ENCODE data around the gene MEG3.

MEG3 gene

DNA sequence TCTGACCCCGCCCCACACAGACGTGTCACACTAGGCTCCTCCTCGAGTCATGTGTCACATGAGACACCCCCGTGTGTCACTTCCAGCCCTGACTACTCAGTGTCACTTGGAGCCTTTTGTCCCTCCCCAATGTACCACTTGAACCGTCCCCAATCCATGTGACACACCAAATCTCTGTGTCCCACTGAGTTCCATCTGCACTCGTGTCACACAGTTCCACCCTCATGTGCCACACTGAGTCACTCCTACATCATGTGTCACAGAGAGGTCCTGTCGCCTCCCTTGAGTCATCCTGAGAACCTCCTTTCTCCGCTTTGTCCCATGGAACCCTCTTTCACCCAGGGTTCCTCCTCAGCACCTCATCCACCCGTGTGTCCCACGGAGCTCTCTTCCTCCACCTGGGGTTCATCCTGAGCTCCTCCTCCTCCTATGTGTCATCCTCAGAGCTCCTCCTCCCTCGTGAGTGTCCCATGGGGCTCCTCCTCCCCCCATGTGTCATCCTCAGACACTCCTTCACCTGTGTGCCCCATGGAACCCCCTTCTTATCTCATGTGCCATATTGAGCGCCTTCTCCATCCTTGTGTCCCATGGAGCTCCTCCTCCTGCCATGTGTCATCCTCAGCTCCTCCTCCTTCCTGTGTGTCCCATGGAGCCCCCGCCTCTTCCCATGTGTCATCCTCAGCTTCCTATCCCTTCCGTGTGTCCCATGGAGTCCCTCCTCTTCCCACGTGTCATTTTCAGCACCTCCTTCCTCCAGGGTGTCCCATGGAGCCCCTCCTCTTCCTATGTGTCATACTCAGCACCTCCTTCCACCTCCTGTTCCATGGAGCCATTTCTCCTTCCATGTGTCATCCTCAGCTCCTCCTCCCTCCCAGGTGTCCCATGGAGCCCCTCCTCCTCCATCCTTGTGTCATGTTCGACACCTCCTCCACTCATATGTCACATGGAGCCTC is 45.6 kb downstream of the MEG3 start:
- TF ChIP-seq EZH2 (IDR thresholded peaks at IDR 0.05) (no peak), FOXP2 (optimal IDR thresholded peaks at IDR 0.05; ENCODE audit: control extremely low read depth, extremely low read length, insufficient read depth) (no peak), POLR2AphosphoS5 (IDR thresholded peaks at IDR 0.05; ENCODE audit: borderline replicate concordance, low read depth, low read length) (no peak)
- DNase-seq (ENCODE audit: low read depth, low spot score) = no peak
- H3K9me3 ChIP-seq (ENCODE audit: low read depth, low read length) = no peaks in the 10 kb centered on the region
- no peak overlapping the region for H3K27ac ChIP-seq
- H3K4me3 ChIP-seq = no peak overlapping the region
- no peak overlapping the region for H3K9ac ChIP-seq (ENCODE audit: insufficient read length)
- no peaks in the 10 kb centered on the region for H3K36me3 ChIP-seq (ENCODE audit: insufficient read depth, low read length)

DNA sequence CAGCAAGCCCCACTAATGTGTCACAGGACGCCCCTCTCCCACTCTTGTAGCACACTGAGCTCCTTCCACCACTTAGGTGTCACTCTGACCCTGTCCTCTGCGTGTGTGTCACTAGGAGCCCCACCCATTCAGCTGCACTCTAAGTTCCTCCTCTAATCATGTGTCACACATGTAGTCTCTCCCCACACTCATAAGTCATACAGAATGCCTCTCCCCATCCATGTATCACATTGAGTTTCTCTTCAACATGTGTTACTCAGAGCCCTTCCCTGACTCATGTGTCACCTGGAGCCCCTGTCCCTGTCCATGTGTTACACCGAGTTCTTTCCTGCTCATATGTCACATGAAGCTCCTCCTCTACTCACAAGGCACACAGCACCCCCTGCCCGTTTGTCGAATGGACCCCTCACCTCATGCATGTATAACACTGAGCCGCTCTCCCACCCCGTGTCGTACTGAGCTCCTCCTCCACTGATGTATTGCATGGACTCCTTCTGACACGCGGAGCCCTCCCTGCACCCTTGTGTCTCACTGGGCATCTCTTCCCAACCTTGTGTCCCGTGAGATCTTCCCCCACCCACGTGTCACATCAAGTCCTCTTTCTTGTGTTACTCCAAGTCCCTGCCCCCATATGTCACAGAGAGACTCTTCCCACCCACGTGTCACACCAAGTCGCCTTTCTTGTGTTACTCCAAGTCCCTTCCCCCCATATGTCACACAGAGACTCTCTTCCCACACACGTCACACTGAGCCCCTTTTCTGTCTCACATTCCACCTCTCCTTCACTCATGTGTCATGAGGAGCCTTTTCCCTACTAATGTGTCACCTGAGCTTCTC is 46.6 kb downstream of the MEG3 start:
- H3K9ac ChIP-seq (ENCODE audit: insufficient read length) = no peak overlapping the region
- no peak overlapping the region for H3K4me3 ChIP-seq
- TF ChIP-seq FOXP2 (optimal IDR thresholded peaks at IDR 0.05; ENCODE audit: control extremely low read depth, extremely low read length, insufficient read depth) = no peak
- H3K36me3 ChIP-seq (ENCODE audit: insufficient read depth, low read length) = no peaks in the 10 kb centered on the region
- no peak overlapping the region for H3K27ac ChIP-seq
- no peaks in the 10 kb centered on the region for H3K9me3 ChIP-seq (ENCODE audit: low read depth, low read length)
- no peak for DNase-seq (ENCODE audit: low read depth, low spot score)

DNA sequence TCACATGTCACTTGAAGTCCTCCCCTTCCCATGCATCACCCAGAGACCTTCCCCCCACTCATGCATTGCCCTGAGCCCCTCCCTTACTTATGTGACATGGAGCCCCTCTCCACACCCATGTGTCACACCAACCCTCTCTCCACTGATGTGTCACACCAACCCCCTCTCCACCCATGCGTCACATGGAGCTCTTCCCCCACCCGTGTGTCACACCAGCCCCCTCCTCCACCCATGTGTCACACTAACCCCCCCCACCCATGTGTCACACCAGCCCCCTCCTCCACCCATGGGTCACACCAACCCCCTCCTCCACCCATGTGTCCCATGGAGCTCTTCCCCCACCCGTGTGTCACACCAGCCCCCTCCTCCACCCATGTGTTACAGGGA is 47.2 kb downstream of the MEG3 start:
- Histone ChIP-seq H3K9me3 (ENCODE audit: low read depth, low read length) (no peaks in the 10 kb centered on the region), H3K36me3 (ENCODE audit: insufficient read depth, low read length) (no peaks in the 10 kb centered on the region), H3K9ac (ENCODE audit: insufficient read length) (no peak overlapping the region), H3K27ac (no peak overlapping the region), H3K4me3 (no peak overlapping the region)
- TF ChIP-seq POLR2AphosphoS5 (IDR thresholded peaks at IDR 0.05; ENCODE audit: borderline replicate concordance, low read depth, low read length) (no peak), FOXP2 (optimal IDR thresholded peaks at IDR 0.05; ENCODE audit: control extremely low read depth, extremely low read length, insufficient read depth) (no peak), EZH2 (IDR thresholded peaks at IDR 0.05) (no peak)
- no peak for DNase-seq (ENCODE audit: low read depth, low spot score)

DNA sequence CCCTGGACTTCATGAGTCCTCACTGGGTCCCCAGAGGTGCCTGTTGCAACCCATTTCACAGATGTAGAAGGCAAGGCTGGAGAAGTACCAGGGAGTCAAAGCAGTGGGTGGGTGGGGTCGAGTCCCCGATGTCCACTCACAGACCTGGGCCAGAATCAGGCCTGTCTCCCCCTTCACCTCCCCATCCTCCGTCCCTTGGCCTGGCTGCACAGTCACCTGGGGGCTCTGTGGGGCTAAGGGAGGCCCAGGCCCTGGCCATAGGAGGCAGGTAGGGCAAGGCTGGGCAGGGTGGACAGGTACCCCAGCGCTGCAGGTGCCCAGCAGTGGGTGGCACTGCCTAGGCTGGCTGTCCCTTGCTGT is 48.1 kb downstream of the MEG3 start:
- H3K9ac ChIP-seq (ENCODE audit: insufficient read length) = no peak overlapping the region
- TF ChIP-seq EZH2 (IDR thresholded peaks at IDR 0.05) = no peak
- TF ChIP-seq POLR2AphosphoS5 (IDR thresholded peaks at IDR 0.05; ENCODE audit: borderline replicate concordance, low read depth, low read length) = no peak
- TF ChIP-seq FOXP2 (optimal IDR thresholded peaks at IDR 0.05; ENCODE audit: control extremely low read depth, extremely low read length, insufficient read depth) = no peak
- no peak overlapping the region for H3K27ac ChIP-seq
- no peak overlapping the region for H3K4me3 ChIP-seq
- no peaks in the 10 kb centered on the region for H3K9me3 ChIP-seq (ENCODE audit: low read depth, low read length)
- H3K36me3 ChIP-seq (ENCODE audit: insufficient read depth, low read length) = no peaks in the 10 kb centered on the region
- DNase-seq (ENCODE audit: low read depth, low spot score) = no peak

DNA sequence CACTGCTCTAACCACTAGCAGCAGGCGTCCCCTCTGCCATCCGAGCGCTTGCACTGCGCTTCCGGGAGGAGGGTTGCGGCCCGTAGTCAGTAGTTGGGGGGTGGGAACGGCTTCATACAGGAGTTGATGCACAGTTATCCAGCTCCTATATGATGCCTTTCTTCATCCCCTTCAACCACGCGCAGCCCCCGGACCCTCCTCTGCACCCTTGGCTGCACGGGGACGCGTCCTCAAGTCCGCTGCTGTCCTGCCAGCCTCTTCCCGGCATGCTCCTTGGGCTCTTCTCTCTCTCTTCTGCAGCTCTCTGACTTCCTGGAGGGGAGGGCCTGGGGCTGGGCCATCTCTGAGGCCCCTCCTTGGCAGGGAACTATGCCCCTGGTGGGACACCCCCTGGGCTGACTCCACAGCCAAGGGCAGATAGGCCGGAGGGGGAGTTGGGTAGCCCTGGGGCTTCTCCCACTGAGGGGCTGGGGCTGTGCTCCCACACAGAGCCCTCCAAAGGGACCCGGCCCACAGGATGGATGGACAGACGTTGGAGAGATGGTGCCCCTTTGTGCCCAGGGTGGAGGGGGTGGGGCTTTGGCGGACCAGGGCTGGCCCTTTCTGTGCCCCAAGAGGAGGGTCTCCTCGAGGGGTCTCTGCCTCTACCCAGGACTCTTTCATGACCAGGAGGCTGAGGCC is 48.6 kb downstream of the MEG3 start:
- Histone ChIP-seq H3K9me3 (ENCODE audit: low read depth, low read length) (no peaks in the 10 kb centered on the region), H3K27ac (no peak overlapping the region), H3K36me3 (ENCODE audit: insufficient read depth, low read length) (no peaks in the 10 kb centered on the region), H3K4me3 (no peak overlapping the region), H3K9ac (ENCODE audit: insufficient read length) (no peak overlapping the region)
- no peak for TF ChIP-seq EZH2 (IDR thresholded peaks at IDR 0.05)
- no peak for TF ChIP-seq POLR2AphosphoS5 (IDR thresholded peaks at IDR 0.05; ENCODE audit: borderline replicate concordance, low read depth, low read length)
- no peak for TF ChIP-seq FOXP2 (optimal IDR thresholded peaks at IDR 0.05; ENCODE audit: control extremely low read depth, extremely low read length, insufficient read depth)
- no peak for DNase-seq (ENCODE audit: low read depth, low spot score)

DNA sequence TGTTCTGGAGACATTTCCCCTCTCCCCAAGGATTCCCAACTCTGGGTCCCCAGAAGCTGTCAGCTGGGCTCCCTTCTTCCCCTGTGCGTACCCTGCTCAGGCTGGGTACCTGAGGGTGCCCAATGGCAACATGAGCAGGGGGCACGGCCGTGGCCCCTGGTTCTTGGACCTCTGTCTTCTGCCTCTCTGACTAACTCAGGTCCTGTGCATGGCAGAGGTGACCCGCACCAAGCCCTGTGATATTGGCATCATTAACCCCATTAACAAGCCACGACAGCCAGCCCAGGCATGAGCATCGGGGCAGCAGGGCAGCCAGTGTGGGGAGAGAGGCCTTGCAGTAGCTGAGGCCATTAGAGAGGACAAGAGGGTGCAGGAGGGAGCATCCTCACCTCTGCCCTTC is 49.2 kb downstream of the MEG3 start:
- Histone ChIP-seq H3K9me3 (ENCODE audit: low read depth, low read length) (no peaks in the 10 kb centered on the region), H3K4me3 (no peak overlapping the region), H3K9ac (ENCODE audit: insufficient read length) (no peak overlapping the region), H3K36me3 (ENCODE audit: insufficient read depth, low read length) (no peaks in the 10 kb centered on the region), H3K27ac (no peak overlapping the region)
- TF ChIP-seq EZH2 (IDR thresholded peaks at IDR 0.05) (no peak), POLR2AphosphoS5 (IDR thresholded peaks at IDR 0.05; ENCODE audit: borderline replicate concordance, low read depth, low read length) (no peak), FOXP2 (optimal IDR thresholded peaks at IDR 0.05; ENCODE audit: control extremely low read depth, extremely low read length, insufficient read depth) (no peak)
- DNase-seq (ENCODE audit: low read depth, low spot score) = no peak

DNA sequence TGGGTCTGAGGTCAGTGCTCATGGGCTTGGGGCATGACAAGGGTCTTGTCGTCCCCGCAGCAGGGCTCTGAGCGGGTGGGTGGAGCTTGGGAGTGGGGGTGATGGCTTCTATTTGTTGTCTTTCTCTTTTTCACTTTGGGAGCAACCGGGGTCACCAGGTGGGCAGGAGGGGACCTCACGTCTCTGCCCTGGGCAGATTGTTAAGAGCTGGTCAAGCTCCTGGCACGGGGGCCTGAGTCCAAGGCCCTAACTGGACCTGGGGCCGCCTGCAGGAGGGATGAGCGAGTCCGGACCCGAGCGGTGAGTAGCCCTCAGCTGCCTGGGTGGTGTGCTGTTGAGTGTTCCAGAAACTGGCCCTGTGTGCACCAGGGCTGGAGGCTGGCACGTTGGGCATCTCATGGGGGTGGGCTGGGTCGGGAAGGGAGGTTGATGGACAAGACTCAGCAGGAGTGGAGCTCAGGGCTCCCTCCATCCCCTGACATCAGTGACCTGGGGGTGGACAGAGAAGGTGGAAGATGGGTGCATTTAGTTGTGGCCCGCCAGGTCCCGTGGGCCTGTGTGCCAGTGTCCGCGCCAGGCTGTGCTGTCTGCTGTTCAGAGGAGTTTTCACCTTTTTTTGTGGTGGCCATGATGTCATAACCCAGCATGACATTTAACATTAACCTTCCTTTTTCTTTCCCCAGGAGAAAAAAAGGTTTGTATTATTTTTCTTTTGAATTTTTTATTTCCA is 50.1 kb downstream of the MEG3 start:
- TF ChIP-seq POLR2AphosphoS5 (IDR thresholded peaks at IDR 0.05; ENCODE audit: borderline replicate concordance, low read depth, low read length) = no peak
- TF ChIP-seq FOXP2 (optimal IDR thresholded peaks at IDR 0.05; ENCODE audit: control extremely low read depth, extremely low read length, insufficient read depth) = no peak
- no peak for TF ChIP-seq EZH2 (IDR thresholded peaks at IDR 0.05)
- H3K27ac ChIP-seq = no peak overlapping the region
- no peak overlapping the region for H3K9ac ChIP-seq (ENCODE audit: insufficient read length)
- no peaks in the 10 kb centered on the region for H3K9me3 ChIP-seq (ENCODE audit: low read depth, low read length)
- no peak overlapping the region for H3K4me3 ChIP-seq
- H3K36me3 ChIP-seq (ENCODE audit: insufficient read depth, low read length) = no peaks in the 10 kb centered on the region
- DNase-seq (ENCODE audit: low read depth, low spot score) = no peak

Data from SK-N-MC (cell line).